Activated T-helper 9 cell treated with anti-CD3 and anti-CD28 coated beads, Interleukin-2, amount 50 U/mL, for 16 hours (primary cell): ENCODE results near the gene MAGI1.
"Not testable (repeated sequence)": the region's sequence is repeated elsewhere in the genome, so short reads cannot be mapped to it uniquely, and the experiment has no call there.

Experiments used
- DNase-seq: peaks from one replicate; pipeline ENCODE4 v3.0.0-alpha.2; 2020; ENCODE audit warnings: low read depth

MAGI1 gene

GRCh38 chr3:65749066-65749465 lies 289.7 kb downstream of the MAGI1 start:
- no peak for DNase-seq

DNA sequence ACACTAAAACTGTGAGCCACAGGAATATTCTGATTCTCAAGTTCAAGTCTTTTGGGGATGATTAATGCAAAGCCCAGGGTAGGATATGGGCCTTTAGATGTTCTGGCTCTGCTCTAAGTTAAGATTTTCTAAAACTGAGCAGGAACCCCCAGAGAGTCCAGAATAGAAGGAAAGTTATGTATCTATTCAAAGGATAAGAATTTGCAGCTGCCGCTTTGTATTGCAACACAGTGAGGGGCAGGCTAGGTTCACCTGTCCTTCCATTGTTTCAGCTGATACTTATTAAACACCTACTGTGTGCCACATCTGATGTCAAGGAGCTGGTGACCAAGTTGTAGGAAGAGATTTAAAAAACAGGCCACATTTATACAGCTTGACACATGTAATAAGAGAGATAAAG lies 290.4 kb downstream of the MAGI1 start:
- no peak for DNase-seq

- DNase-seq, result no peak
Measured at GRCh38 chr3:65746848-65747247, 291.9 kb downstream of the MAGI1 start.

DNA sequence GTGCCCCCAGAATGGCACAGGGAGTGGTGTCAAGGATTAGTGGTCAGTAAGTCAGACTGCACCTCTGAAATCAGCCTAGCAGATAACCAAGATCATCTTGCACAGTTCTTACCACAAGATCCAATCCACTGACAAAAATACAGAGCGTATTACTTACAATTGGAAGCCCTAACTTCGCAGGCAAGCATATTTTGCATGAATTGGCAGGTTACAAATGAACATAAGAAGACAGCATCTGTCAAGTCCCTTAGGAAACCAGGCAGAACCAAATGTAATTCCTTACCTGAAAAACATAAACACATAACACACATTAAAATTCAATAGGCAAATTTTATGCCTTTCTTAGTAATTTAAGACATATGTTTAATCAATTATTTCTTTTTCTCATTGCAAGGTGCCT lies 293.4 kb downstream of the MAGI1 start:
- DNase-seq, result no peak

- DNase-seq, result no peak
Measured at GRCh38 chr3:65742914-65743313, 295.8 kb downstream of the MAGI1 start.

- no peak for DNase-seq
Measured at GRCh38 chr3:65741540-65741939, 297.2 kb downstream of the MAGI1 start.

- DNase-seq, result no peak
Measured at GRCh38 chr3:65739901-65740541, 298.7 kb downstream of the MAGI1 start.

DNA sequence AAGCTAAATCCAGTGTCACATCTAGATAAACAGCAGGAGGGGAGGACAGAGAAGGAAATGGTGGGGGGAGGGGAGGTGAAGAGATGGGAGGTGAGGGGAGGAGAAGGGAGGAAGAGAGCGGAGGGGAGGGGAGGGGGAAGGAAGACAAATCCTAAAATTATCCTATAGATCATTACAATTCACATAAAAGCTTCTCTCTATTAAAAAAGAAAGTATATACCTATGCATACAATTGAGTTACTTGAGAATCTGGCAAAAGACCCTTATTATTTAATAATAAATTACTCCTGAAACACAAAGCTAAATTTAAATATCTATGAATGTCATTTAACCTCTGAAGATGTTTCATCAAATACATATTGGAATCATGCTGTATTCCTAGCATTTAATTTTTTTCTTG lies 303.9 kb downstream of the MAGI1 start:
- no peak for DNase-seq

GRCh38 chr3:65734382-65734781 lies 304.3 kb downstream of the MAGI1 start:
- DNase-seq, result no peak

DNA sequence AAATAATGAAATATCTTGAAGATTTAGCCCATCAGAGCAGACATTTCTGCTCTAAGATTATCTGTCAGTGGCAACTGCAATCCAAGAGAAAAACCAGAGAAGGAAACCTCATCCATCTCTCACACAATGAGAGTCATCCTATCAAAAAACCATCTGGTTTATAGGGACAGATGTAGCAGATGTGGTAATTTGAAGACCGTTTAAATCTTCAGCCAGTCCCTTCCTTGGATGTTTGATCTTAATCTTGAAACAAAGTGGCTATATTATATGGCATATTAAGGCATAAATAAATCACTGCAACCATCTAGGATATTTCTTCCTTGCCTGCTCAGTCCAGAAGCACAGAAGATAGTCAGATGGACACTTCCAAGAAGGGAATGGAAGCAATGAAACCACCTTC lies 305.3 kb downstream of the MAGI1 start:
- DNase-seq, result no peak

DNA sequence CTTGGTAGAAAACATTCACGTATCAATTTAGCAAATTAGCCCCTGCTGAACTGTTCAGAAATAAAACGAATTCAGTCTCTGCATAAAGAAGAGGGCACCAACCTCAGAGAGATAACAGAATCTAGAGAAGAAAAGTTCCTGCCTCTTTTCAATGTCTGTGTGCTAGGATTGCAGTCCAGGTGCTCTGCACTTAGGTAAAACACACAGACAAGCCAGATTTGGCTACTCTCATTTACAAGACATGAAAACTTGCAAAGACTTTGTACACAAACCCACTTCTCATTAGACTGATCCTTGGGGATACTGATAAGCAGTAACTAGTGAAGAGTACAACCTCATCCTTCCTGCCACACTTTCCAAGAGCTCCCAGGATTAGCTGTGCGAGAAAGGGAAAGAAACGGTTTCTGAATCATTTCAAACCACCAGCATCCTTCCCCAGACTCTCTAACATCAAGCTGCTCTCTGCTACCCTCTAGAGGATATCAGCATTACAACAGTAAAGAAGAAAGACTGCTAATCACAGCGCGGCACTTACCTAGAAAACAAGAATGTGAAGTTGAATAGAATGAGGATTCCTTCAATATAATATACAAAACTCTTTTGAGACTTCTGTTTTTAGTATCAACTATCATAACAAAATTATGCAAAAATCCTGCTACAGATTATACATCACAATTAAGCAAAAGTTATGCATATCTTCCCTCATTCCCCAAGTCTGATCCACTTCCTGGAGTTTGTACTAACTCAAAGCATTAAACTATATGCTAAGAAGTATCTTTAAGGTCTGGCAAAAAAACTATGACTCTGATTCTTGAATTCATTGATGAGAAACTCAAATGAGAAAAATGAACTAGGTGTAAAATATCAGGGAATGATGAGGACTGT lies 306.4 kb downstream of the MAGI1 start:
- no peak for DNase-seq

GRCh38 chr3:65730449-65730848 lies 308.3 kb downstream of the MAGI1 start:
- no peak for DNase-seq

GRCh38 chr3:65729973-65730372 lies 308.7 kb downstream of the MAGI1 start:
- no peak for DNase-seq

- no peak for DNase-seq
Measured at GRCh38 chr3:65729555-65729954, 309.2 kb downstream of the MAGI1 start.

- DNase-seq, result no peak
Measured at GRCh38 chr3:65728138-65728537, 310.6 kb downstream of the MAGI1 start.

GRCh38 chr3:65723985-65724384 lies 314.7 kb downstream of the MAGI1 start:
- no peak for DNase-seq

DNA sequence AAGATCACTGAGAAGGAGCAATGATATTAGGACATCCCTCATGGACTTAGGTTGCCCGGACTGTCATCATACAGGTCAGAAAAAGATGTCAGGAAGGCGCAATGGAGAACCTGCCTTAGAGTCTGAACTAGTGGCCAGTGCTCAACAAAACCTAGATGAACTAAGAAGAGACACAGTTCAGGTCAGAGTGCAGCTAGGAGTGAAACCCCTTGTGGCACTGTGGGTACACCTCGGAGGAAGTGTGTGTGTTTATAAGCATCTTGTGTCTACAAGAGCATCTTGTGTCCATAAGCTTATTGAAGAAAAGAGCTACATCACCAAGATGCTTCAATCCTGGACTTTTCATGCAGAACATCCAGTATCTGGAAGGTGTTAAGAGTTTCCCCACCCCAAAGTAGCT lies 315.7 kb downstream of the MAGI1 start:
- DNase-seq, result no peak

GRCh38 chr3:65720989-65721737 lies 317.6 kb downstream of the MAGI1 start:
- no peak for DNase-seq

GRCh38 chr3:65719639-65720038 lies 319.1 kb downstream of the MAGI1 start:
- not testable (repeated sequence) for DNase-seq

DNA sequence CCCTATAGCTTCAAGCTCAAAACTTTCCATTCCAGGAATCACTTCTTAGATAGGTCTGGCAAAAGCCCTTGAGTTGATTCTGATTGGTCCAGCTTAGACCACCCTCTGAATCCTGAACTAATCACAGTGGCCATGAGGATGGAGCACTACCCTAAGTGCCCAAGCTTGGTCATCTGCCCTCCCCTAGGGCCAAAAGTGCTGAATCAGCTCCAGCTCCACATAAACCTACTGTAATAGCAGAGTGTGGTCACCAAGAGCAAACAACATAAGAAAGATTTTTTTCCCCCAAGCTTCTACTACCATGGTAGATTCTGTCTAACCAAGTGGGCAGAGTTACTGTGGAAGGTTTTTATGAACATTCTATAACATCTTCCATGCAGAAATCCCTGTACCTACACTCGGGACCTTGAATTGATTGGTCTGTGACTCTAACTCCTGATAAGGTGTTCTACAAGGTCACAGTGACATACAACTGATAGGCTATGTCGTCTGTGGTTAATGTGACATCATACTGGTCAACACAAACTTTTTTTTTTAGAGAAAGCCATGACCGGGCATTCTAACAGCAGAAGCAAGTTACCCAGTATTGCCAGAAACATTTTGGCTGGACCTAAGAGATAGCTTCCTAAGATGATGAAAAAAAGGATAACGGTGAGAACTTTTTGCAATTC lies 320.9 kb downstream of the MAGI1 start:
- no peak for DNase-seq

GRCh38 chr3:65716071-65716751 lies 322.5 kb downstream of the MAGI1 start:
- DNase-seq, result no peak

DNA sequence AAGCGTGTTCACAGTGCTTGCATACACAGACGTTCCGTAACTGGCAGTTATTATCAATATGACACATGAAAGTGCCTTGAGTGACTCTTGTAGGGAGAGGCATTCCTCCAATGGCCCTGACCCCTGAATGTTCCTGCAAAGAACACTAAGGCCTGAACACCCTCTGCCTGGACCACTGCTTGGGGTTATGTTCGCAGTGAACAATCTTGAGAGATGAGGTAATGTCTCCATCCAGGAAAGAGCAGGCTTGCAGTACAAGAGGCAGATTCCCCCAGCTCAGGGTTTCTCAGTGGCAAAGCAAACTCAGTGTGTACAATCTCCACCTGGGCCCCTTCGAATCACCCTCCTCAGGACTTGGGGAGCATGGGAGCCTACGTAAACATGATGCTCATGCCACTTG lies 324.6 kb downstream of the MAGI1 start:
- DNase-seq, result no peak
